Epithelial cell of esophagus (primary cell): ENCODE measurements around the gene LCTL.
"Not testable (repeated sequence)": the region's sequence is repeated elsewhere in the genome, so short reads cannot be mapped to it uniquely, and the experiment has no call there.

Experiments used
- DNase-seq: peaks from one replicate; pipeline ENCODE4 v3.0.0; 2010; ENCODE audit warnings: low read depth
- H3K4me3 ChIP-seq: 2 replicates; pipeline ENCODE4 v1.5.1; 2011; ENCODE audit warnings: mild to moderate bottlenecking, low read length, control low read depth
- TF ChIP-seq, protein P1 (sequence below): IDR thresholded peaks from 2 replicates; pipeline ENCODE4 v1.5.1; 2011; ENCODE audit warnings: low read depth, mild to moderate bottlenecking, low read length, control low read depth, inconsistent platforms; ENCODE audit not compliant: insufficient read depth; ENCODE audit errors: missing control alignments

Gene LCTL

GRCh38 chr15:66503780-66504562 lies 61.8 kb downstream of the LCTL start:
- TF ChIP-seq, protein P1, sequence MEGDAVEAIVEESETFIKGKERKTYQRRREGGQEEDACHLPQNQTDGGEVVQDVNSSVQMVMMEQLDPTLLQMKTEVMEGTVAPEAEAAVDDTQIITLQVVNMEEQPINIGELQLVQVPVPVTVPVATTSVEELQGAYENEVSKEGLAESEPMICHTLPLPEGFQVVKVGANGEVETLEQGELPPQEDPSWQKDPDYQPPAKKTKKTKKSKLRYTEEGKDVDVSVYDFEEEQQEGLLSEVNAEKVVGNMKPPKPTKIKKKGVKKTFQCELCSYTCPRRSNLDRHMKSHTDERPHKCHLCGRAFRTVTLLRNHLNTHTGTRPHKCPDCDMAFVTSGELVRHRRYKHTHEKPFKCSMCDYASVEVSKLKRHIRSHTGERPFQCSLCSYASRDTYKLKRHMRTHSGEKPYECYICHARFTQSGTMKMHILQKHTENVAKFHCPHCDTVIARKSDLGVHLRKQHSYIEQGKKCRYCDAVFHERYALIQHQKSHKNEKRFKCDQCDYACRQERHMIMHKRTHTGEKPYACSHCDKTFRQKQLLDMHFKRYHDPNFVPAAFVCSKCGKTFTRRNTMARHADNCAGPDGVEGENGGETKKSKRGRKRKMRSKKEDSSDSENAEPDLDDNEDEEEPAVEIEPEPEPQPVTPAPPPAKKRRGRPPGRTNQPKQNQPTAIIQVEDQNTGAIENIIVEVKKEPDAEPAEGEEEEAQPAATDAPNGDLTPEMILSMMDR, result no peak
- H3K4me3 ChIP-seq, result peak overlapping the region; percentile 100
- DNase-seq, result no peak

DNA sequence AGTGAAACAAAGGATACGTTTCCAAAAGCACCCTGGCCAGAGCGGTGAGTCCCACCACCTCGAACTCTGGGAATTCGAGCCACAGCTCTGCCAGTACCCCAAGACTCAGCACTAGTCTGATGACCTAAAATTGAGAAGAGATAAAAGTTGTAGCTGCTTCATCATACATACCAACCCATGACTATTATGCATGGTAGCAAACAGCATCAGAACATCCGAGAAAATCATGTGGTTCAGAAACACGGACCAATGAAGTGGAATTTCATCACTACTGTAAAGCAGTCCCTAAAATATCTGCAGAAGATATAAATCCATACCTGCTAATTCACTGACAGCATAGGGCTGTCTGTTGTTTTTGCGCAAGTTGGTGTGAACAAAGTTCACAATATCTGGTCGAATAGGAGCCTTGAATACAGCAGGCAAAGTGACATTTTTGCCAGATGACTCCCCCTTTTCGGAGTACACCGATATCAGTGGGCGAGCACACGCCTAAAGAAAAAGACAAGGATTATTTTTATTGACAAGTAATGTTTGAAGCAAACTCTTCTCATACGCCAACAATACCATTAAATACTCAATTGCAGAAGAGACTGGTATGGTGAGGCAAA lies 62.7 kb downstream of the LCTL start:
- peak overlapping the region; percentile 100 for H3K4me3 ChIP-seq
- not testable (repeated sequence) for DNase-seq

DNA sequence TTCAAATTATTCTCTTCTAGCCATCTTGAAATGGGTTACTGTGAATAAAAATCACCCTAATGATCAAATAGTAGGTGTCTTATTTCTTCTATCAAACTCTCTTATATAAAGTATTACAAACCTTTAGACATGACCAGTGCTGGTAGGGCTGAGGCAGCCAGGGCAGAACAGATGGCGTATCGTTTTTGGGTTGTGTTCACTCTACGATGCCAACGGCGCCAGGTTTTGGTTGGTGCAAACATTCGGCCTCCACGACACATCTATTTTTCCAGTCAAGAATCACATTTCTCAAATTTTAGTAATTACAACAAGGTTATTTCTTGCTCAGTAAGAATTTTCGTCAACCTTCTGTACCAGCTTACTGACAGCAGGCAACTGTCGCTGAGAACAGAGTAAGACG lies 63.3 kb downstream of the LCTL start:
- TF ChIP-seq, protein P1, result no peak
- peak overlapping the region; percentile 100 for H3K4me3 ChIP-seq
- DNase-seq, result no peak

DNA sequence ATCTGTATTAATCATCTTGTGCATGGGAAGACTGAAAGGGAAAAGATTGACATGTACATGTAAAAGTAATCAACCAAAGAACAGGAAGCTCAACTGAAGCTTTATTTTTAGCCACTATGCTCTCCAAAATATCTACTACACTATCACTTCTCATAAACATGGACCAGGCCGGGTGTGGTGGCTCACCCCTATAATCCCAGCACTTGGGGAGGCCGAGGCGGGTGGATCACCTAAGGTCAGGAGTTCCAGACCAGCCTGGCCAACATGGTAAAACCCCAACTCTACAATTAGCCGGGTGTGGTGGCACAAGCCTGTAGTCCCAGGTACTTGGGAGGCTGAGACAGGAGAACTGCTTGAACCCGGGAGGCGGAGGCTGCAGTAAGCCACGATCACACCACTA lies 65.5 kb downstream of the LCTL start:
- H3K4me3 ChIP-seq, DNase-seq: not testable (repeated sequence)

DNA sequence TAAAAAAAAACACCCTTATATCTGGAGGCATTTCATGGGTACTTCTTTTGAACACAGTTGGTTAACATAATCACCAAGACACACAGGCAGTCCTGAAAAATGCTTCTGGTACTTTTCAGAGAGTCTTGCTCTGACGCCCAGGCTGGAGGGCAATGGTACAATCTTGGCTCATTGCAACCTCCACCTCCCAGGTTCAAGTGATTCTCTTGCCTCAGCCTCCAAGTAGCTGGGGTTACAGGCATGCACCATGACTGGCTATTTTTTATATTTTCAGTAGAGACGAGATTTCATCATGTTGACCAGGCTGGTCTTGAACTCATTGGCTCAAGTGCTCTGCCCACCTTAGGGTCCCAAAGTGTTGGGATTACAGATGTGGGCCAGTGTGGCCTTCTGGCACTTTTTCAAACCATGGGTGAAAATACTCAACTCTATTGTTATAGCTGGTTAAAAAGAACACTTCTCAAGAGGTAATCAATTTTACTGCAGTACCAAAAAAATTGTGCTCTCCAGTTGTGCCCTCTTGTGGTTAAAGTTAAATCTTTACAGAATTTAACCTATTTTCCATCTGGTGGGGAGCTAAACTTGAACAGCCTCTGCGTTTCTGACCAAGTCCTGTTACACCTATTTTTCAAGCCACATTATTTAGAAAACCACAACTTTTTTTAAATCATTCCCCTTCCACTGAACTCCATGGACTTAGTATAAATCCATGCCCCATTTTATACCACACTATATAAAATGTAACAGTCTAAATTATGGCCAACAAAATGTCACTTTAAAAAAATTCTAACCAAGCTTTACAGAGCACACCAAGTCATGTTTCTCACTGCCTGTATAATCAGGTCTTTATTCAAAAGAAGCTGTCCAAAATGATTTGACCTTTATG lies 67.1 kb downstream of the LCTL start:
- no peak overlapping the region for H3K4me3 ChIP-seq
- no peak for DNase-seq
- TF ChIP-seq, protein P1, result peak; percentile 25
